ENCODE data around the gene SLC44A3. TPM values are rescaled to one million over a fixed set of nuclear protein-coding genes. Genes with fewer than 3 reads are reported as not detected.

SLC44A3 gene
- total RNA-seq, 1 donor from 2014 or later, result 0.77 TPM

GRCh38 chr1:94805912-94806311, 14.2 kb upstream of the SLC44A3 start:
- peaks cover 59% of the 10 kb centered on the region for H3K4me1 Mint-ChIP-seq
- no peak overlapping the region for H3K27ac Mint-ChIP-seq (ENCODE audit: unreplicated experiment)
- TF ChIP-seq, protein P1, sequence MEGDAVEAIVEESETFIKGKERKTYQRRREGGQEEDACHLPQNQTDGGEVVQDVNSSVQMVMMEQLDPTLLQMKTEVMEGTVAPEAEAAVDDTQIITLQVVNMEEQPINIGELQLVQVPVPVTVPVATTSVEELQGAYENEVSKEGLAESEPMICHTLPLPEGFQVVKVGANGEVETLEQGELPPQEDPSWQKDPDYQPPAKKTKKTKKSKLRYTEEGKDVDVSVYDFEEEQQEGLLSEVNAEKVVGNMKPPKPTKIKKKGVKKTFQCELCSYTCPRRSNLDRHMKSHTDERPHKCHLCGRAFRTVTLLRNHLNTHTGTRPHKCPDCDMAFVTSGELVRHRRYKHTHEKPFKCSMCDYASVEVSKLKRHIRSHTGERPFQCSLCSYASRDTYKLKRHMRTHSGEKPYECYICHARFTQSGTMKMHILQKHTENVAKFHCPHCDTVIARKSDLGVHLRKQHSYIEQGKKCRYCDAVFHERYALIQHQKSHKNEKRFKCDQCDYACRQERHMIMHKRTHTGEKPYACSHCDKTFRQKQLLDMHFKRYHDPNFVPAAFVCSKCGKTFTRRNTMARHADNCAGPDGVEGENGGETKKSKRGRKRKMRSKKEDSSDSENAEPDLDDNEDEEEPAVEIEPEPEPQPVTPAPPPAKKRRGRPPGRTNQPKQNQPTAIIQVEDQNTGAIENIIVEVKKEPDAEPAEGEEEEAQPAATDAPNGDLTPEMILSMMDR (conservative IDR thresholded peaks at IDR 0.05), result peak; percentile 100
- no peaks in the 10 kb centered on the region for H3K27me3 Mint-ChIP-seq (ENCODE audit: low read depth)
- peak; percentile 68 for DNase-seq (ENCODE audit: low read depth, low spot score)
- H3K36me3 Mint-ChIP-seq (ENCODE audit: low read depth), result no peaks in the 10 kb centered on the region
- no peaks in the 10 kb centered on the region for H3K9me3 Mint-ChIP-seq
- peak overlapping the region; percentile 20 for H3K4me3 Mint-ChIP-seq

DNA sequence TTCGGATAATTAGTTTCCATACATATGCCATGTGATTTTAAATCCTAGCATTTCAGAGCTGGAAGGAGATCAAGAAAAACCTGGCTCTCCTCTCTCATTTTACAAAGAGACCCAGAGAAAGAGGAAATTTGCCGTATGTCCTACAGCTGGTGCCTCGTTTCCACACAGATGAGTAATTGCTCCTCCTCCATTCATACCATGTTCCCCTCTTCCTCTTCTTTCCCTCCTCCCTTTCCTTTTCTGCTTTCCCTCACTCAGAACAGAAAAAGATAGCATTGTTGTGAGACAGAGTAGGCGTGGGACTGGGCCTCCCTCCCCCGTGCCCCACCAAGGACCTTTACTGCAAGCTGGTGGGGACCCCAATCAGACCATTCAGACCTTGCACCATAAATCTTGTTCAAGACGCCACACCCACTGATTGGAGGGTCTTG, 13.7 kb upstream of the SLC44A3 start:
- Mint-ChIP-seq H3K27ac (ENCODE audit: unreplicated experiment) (peak overlapping the region; percentile 62), H3K9me3 (no peaks in the 10 kb centered on the region), H3K36me3 (ENCODE audit: low read depth) (no peaks in the 10 kb centered on the region), H3K4me1 (peaks cover 56% of the 10 kb centered on the region), H3K4me3 (peak overlapping the region; percentile 64), H3K27me3 (ENCODE audit: low read depth) (no peaks in the 10 kb centered on the region)
- DNase-seq (ENCODE audit: low read depth, low spot score), result no peak
- TF ChIP-seq, protein P1 (conservative IDR thresholded peaks at IDR 0.05), result no peak

- Mint-ChIP-seq H3K27ac (ENCODE audit: unreplicated experiment) (no peak overlapping the region), H3K4me3 (no peak overlapping the region), H3K4me1 (peaks cover 42% of the 10 kb centered on the region), H3K9me3 (peaks cover 6% of the 10 kb centered on the region), H3K27me3 (ENCODE audit: low read depth) (no peaks in the 10 kb centered on the region), H3K36me3 (ENCODE audit: low read depth) (peaks cover 6% of the 10 kb centered on the region)
- DNase-seq (ENCODE audit: low read depth, low spot score), result no peak
- TF ChIP-seq, protein P1 (conservative IDR thresholded peaks at IDR 0.05), result no peak
Measured at GRCh38 chr1:94807742-94808491, 12.2 kb upstream of the SLC44A3 start.

DNA sequence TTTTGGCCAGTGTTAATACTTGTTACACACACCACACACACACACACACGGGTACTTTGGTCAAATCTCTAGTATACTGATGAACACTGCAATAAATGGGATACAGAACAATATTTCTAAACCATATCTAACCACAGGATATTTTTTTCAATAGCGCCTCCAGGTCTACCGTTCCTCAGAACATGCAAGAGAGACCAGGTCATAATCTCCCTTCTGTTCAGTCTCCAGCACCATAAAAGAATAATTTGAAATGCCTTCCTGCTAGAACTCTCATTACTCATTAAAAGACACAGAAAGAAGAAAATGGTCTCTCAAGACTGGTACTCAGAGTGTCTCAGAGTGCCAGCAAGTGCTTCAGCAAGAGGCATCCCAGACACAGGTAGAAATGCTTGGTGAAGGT, 11.5 kb upstream of the SLC44A3 start:
- Mint-ChIP-seq H3K4me1 (peaks cover 34% of the 10 kb centered on the region), H3K27ac (ENCODE audit: unreplicated experiment) (no peak overlapping the region), H3K4me3 (no peak overlapping the region), H3K27me3 (ENCODE audit: low read depth) (no peaks in the 10 kb centered on the region), H3K36me3 (ENCODE audit: low read depth) (peaks cover 6% of the 10 kb centered on the region), H3K9me3 (peaks cover 8% of the 10 kb centered on the region)
- TF ChIP-seq, protein P1 (conservative IDR thresholded peaks at IDR 0.05), result no peak
- DNase-seq (ENCODE audit: low read depth, low spot score), result no peak

DNA sequence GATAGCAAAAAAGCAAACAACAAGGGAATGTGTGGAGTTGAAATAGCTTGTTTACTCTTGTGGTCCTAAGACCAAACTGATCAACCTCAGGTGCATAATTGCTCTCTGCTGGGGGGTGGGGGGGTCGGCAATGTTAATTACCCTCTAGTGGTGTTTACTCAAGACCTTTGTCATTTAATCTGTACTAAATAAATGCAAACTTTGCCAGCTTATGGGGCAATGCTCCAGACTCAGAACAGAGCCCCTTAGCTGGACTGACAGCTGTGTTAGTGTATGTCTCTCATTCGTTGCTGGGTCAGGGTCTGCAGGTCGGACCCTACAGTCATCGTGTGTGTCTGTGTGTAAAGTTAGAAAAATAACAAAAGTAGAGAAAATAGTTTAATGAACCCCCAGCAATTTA, 7.2 kb upstream of the SLC44A3 start:
- H3K4me3 Mint-ChIP-seq, result no peak overlapping the region

More for the DNA sequence above, 7.2 kb upstream of the SLC44A3 start:
- TF ChIP-seq, protein P1 (conservative IDR thresholded peaks at IDR 0.05), result no peak
- Mint-ChIP-seq H3K9me3 (peaks cover 17% of the 10 kb centered on the region), H3K4me1 (peaks cover 12% of the 10 kb centered on the region), H3K27ac (ENCODE audit: unreplicated experiment) (no peak overlapping the region), H3K27me3 (ENCODE audit: low read depth) (no peaks in the 10 kb centered on the region), H3K36me3 (ENCODE audit: low read depth) (peaks cover 6% of the 10 kb centered on the region)
- no peak for DNase-seq (ENCODE audit: low read depth, low spot score)
